Naive B cell (primary cell): ENCODE measurements around the gene SERPINB12. TPM values are rescaled to one million over a fixed set of nuclear protein-coding genes. Genes with fewer than 3 reads are reported as not detected.

Experiments
- polyA plus RNA-seq, 6 donors: library from polyadenylated mRNA; unstranded; fragments of 300-500 nt; fragmentation: Illumina TruSeq; gene quantifications; one replicate each; pipeline ENCODE4 v1.2.3, GENCODE V29; 2021; ENCODE audit warnings: low read depth in 6 of 6

SERPINB12 gene
- polyA plus RNA-seq, 6 donors from 2014 or later: not detected

Other genes starting within 250 kb of the SERPINB12 start
- gene BCL2, start 222.6 kb upstream of the SERPINB12 start, polyA plus RNA-seq: 10 to 100 TPM; 11.8 to 43.0 (median 30.1) TPM
- gene KDSR, start 175.2 kb upstream of the SERPINB12 start, polyA plus RNA-seq: 10 to 100 TPM; 18.9 to 47.1 (median 38.2) TPM
- 10 to 100 TPM; 36.6 to 89.8 (median 71.6) TPM for gene VPS4B, start 119.9 kb upstream of the SERPINB12 start, polyA plus RNA-seq
- gene SERPINB5, start 65.4 kb upstream of the SERPINB12 start, polyA plus RNA-seq: not detected
- not detected for gene SERPINB13, start 45.0 kb downstream of the SERPINB12 start, polyA plus RNA-seq
- not detected for gene SERPINB4, start 101.9 kb downstream of the SERPINB12 start, polyA plus RNA-seq
- gene SERPINB3, start 119.5 kb downstream of the SERPINB12 start, polyA plus RNA-seq: not detected
- not detected for gene SERPINB11, start 160.6 kb downstream of the SERPINB12 start, polyA plus RNA-seq
- gene SERPINB7, start 233.0 kb downstream of the SERPINB12 start, polyA plus RNA-seq: not detected